Glutamatergic neuron (in vitro differentiated cells): ENCODE measurements around the gene KIF12. TPM values are rescaled to one million over a fixed set of nuclear protein-coding genes. Genes with fewer than 3 reads are reported as not detected.

Experiments used
- DNase-seq: peaks from one replicate; pipeline ENCODE4 v3.0.0; 2022
- H3K27ac Mint-ChIP-seq: one replicate; pipeline ENCODE4 v1.8.0; 2020; ENCODE audit warnings: mild to moderate bottlenecking, mixed read lengths, inconsistent platforms; ENCODE audit not compliant: unreplicated experiment
- H3K27me3 Mint-ChIP-seq: one replicate; pipeline ENCODE4 v1.8.0; 2020; ENCODE audit warnings: mild to moderate bottlenecking, moderate library complexity, mixed read lengths, inconsistent platforms; ENCODE audit not compliant: unreplicated experiment
- H3K36me3 Mint-ChIP-seq: one replicate; pipeline ENCODE4 v1.8.0; 2020; ENCODE audit warnings: mild to moderate bottlenecking, mixed read lengths, inconsistent platforms; ENCODE audit not compliant: unreplicated experiment
- H3K4me1 Mint-ChIP-seq: one replicate; pipeline ENCODE4 v1.8.0; 2020; ENCODE audit warnings: mild to moderate bottlenecking, low read depth, mixed read lengths, inconsistent platforms; ENCODE audit not compliant: unreplicated experiment
- H3K4me3 Mint-ChIP-seq: one replicate; pipeline ENCODE4 v1.8.0; 2020; ENCODE audit warnings: mild to moderate bottlenecking, mixed read lengths, inconsistent platforms; ENCODE audit not compliant: unreplicated experiment
- H3K9me3 Mint-ChIP-seq: one replicate; pipeline ENCODE4 v1.8.0; 2020; ENCODE audit warnings: mild to moderate bottlenecking, moderate library complexity, mixed read lengths, inconsistent platforms; ENCODE audit not compliant: unreplicated experiment
- CTCF ChIP-seq: fragments of 200-600 bp; sonication (generic); IDR thresholded peaks from one replicate; pipeline ENCODE4 v1.5.0; 2021; ENCODE audit not compliant: partially characterized antibody, unreplicated experiment
- total RNA-seq: library from RNA; stranded (reverse); fragmentation: NEBNext Ultra II Directional; extraction: Animal tissue kit (Norgen Biotek cat#: 25700); gene quantifications from one replicate; pipeline ENCODE4 v1.2.1, GENCODE V29; 2021; ENCODE audit not compliant: unreplicated experiment

KIF12 gene
- total RNA-seq, 1 donor from 2014 or later = 0.93 TPM

GRCh38 chr9:114092336-114092735 lies 6.8 kb downstream of the KIF12 start:
- H3K27ac Mint-ChIP-seq = no peak overlapping the region
- peaks cover 5% of the 10 kb centered on the region for H3K27me3 Mint-ChIP-seq
- peaks cover 1% of the 10 kb centered on the region for H3K36me3 Mint-ChIP-seq
- no peak for DNase-seq
- H3K4me1 Mint-ChIP-seq = no peaks in the 10 kb centered on the region
- peaks cover 2% of the 10 kb centered on the region for H3K9me3 Mint-ChIP-seq
- H3K4me3 Mint-ChIP-seq = no peak overlapping the region
- no peak for TF ChIP-seq CTCF

GRCh38 chr9:114091711-114092110 lies 7.4 kb downstream of the KIF12 start:
- Mint-ChIP-seq H3K27me3 (peaks cover 5% of the 10 kb centered on the region), H3K9me3 (peaks cover 2% of the 10 kb centered on the region), H3K4me3 (no peak overlapping the region), H3K4me1 (no peaks in the 10 kb centered on the region), H3K27ac (no peak overlapping the region), H3K36me3 (peaks cover 5% of the 10 kb centered on the region)
- DNase-seq = no peak
- no peak for TF ChIP-seq CTCF

- TF ChIP-seq CTCF = no peak
- Mint-ChIP-seq H3K4me1 (no peaks in the 10 kb centered on the region), H3K27ac (no peak overlapping the region), H3K4me3 (no peak overlapping the region), H3K36me3 (peaks cover 11% of the 10 kb centered on the region), H3K27me3 (peaks cover 5% of the 10 kb centered on the region), H3K9me3 (peaks cover 4% of the 10 kb centered on the region)
- DNase-seq = no peak
Measured at GRCh38 chr9:114090798-114091197, 8.3 kb downstream of the KIF12 start.

- Mint-ChIP-seq H3K27me3 (peaks cover 5% of the 10 kb centered on the region), H3K27ac (no peak overlapping the region), H3K4me3 (no peak overlapping the region), H3K9me3 (peaks cover 4% of the 10 kb centered on the region), H3K4me1 (no peaks in the 10 kb centered on the region), H3K36me3 (peaks cover 11% of the 10 kb centered on the region)
- DNase-seq = no peak
- TF ChIP-seq CTCF = no peak
Measured at GRCh38 chr9:114089206-114089840, 9.8 kb downstream of the KIF12 start.

GRCh38 chr9:114088571-114089170 lies 10.4 kb downstream of the KIF12 start:
- Mint-ChIP-seq H3K4me3 (no peak overlapping the region), H3K4me1 (no peaks in the 10 kb centered on the region), H3K27ac (no peak overlapping the region), H3K36me3 (peaks cover 11% of the 10 kb centered on the region), H3K27me3 (peaks cover 5% of the 10 kb centered on the region), H3K9me3 (peaks cover 6% of the 10 kb centered on the region)
- DNase-seq = no peak
- no peak for TF ChIP-seq CTCF
